Calu3 (cell line): ENCODE data around the gene RAP1GAP2. TPM values are rescaled to one million over a fixed set of nuclear protein-coding genes. Genes with fewer than 3 reads are reported as not detected.

ENCODE experiments used
- BruUV-seq: library from RNA; stranded (reverse); fragments of 400-500 nt; replicated peaks from 2 replicates; lab custom pipeline; 2021; lab: Mats Ljungman, UMichigan
- CTCF ChIA-PET: fragments of 300-600 bp; sonication (Branson Sonifier 250); formaldehyde crosslinking; loops from one replicate; lab custom pipeline; 2022; ENCODE audit warnings: antibody characterized with exemption; lab: Charles Lee
- DNase-seq: peaks from one replicate; pipeline ENCODE4 v3.0.0; 2022
- H3K27ac Mint-ChIP-seq: one replicate; pipeline ENCODE4 v1.8.0; 2022; ENCODE audit warnings: mixed read lengths; ENCODE audit not compliant: unreplicated experiment
- H3K27me3 Mint-ChIP-seq: one replicate; pipeline ENCODE4 v1.8.0; 2022; ENCODE audit warnings: mixed read lengths; ENCODE audit not compliant: unreplicated experiment
- H3K36me3 Mint-ChIP-seq: one replicate; pipeline ENCODE4 v1.8.0; 2022; ENCODE audit warnings: mild to moderate bottlenecking, moderate library complexity, mixed read lengths; ENCODE audit not compliant: insufficient read depth, unreplicated experiment
- H3K4me1 Mint-ChIP-seq: one replicate; pipeline ENCODE4 v1.8.0; 2022; ENCODE audit warnings: mild to moderate bottlenecking, low read depth, mixed read lengths; ENCODE audit not compliant: unreplicated experiment
- H3K4me3 Mint-ChIP-seq: one replicate; pipeline ENCODE4 v1.8.0; 2022; ENCODE audit warnings: mild to moderate bottlenecking, low read depth, moderate library complexity, mixed read lengths; ENCODE audit not compliant: unreplicated experiment
- H3K9me3 Mint-ChIP-seq: one replicate; pipeline ENCODE4 v1.8.0; 2022; ENCODE audit warnings: low read depth, mixed read lengths; ENCODE audit not compliant: unreplicated experiment
- intact Hi-C: fragments of 100-400 bp; cut with micrococcal nuclease; formaldehyde crosslinking; loops from one replicate; pipeline ENCODE4 v1.10.0; 2022; ENCODE audit not compliant: unreplicated experiment
- total RNA-seq: library from RNA; stranded (reverse); gene quantifications from 2 replicates; pipeline ENCODE4 v1.2.3, GENCODE V29; 2022
- TF ChIP-seq, protein P1 (sequence below): fragments of 200-600 bp; IDR thresholded peaks from one replicate; pipeline ENCODE4 v1.8.0; 2022; ENCODE audit warnings: antibody characterized with exemption; ENCODE audit not compliant: unreplicated experiment

Gene RAP1GAP2
- total RNA-seq, 1 experiment from 2014 or later: 38.4 TPM

DNA sequence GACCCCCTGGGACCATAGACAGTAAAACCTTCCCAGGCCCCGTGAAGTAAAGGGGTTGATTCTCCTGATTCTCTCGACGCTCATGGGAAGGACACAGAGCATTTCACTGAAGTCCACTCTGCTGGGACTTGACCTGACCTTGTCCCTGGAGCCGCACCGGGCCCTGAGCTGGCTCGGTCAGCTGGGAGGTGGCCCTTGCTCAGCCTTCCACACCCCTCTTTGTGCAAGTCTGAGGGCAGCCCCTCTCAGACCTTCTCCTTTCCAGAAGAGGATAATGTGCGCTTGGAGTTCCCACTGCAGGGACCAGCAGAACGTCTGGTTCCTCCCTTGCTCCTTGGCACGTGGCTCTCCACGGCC, 115.5 kb downstream of the RAP1GAP2 start:
- Mint-ChIP-seq H3K4me3 (no peak overlapping the region), H3K4me1 (no peaks in the 10 kb centered on the region), H3K36me3 (no peaks in the 10 kb centered on the region), H3K9me3 (no peaks in the 10 kb centered on the region), H3K27ac (no peak overlapping the region), H3K27me3 (no peaks in the 10 kb centered on the region)
- TF ChIP-seq, protein P1, sequence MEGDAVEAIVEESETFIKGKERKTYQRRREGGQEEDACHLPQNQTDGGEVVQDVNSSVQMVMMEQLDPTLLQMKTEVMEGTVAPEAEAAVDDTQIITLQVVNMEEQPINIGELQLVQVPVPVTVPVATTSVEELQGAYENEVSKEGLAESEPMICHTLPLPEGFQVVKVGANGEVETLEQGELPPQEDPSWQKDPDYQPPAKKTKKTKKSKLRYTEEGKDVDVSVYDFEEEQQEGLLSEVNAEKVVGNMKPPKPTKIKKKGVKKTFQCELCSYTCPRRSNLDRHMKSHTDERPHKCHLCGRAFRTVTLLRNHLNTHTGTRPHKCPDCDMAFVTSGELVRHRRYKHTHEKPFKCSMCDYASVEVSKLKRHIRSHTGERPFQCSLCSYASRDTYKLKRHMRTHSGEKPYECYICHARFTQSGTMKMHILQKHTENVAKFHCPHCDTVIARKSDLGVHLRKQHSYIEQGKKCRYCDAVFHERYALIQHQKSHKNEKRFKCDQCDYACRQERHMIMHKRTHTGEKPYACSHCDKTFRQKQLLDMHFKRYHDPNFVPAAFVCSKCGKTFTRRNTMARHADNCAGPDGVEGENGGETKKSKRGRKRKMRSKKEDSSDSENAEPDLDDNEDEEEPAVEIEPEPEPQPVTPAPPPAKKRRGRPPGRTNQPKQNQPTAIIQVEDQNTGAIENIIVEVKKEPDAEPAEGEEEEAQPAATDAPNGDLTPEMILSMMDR: no peak
- DNase-seq: no peak
- intact Hi-C loops: no loop called here
- no TSS peak for BruUV-seq
- CTCF ChIA-PET: interaction anchor here (0.7 kb wide), 1 partner anchor 19 kb away, joined by 3 read pairs; no protein-coding TSS in a partner anchor

DNA sequence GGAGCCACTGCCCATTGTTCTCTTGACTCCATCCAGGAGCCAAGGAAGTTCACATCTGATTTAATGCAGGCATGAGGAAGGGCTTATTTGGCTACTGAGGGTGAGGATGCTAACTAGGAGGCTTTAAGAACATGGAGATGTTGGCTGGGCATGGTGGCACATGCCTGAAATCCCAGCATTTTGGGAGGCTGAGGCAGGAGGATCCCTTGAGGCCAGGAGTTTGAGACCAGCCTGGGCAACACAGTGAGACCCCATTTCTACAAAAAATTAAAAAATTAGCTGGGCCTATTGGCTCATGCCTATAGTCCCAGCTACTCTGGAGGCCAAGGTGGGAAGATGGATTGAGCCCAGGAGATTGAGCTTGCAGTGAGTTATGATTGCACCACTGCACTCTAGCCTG, 116.5 kb downstream of the RAP1GAP2 start:
- no TSS peak for BruUV-seq
- Mint-ChIP-seq H3K4me1 (no peaks in the 10 kb centered on the region), H3K9me3 (no peaks in the 10 kb centered on the region), H3K4me3 (no peak overlapping the region), H3K27me3 (no peaks in the 10 kb centered on the region), H3K36me3 (no peaks in the 10 kb centered on the region), H3K27ac (no peak overlapping the region)
- CTCF ChIA-PET: no interaction called here
- TF ChIP-seq, protein P1: no peak
- intact Hi-C loops: no loop called here
- DNase-seq: no peak

DNA sequence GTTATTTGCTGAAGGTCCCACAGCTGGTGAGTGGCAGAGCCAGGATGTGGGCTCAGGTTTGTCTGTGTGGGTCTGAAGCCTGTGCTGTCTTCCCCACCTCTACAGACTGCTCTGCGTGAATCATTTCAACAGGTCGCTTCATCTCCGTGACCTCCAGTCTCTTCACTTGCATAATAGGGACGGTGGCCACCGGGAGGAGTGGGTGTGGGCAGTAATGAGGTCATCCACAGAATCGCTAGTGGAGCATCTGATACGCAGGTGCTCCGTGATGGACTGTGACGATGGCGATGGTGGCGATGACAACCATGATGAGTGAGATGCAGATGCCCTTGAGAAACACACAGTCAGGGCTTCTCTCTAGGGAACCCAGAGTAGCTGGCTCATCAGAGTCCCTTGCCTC, 120.2 kb downstream of the RAP1GAP2 start:
- no TSS peak for BruUV-seq
- Mint-ChIP-seq H3K36me3 (no peaks in the 10 kb centered on the region), H3K4me3 (no peak overlapping the region), H3K4me1 (no peaks in the 10 kb centered on the region), H3K9me3 (no peaks in the 10 kb centered on the region), H3K27ac (no peak overlapping the region), H3K27me3 (no peaks in the 10 kb centered on the region)
- CTCF ChIA-PET: no interaction called here
- TF ChIP-seq, protein P1: no peak
- no peak for DNase-seq
- intact Hi-C loops: no loop called here

DNA sequence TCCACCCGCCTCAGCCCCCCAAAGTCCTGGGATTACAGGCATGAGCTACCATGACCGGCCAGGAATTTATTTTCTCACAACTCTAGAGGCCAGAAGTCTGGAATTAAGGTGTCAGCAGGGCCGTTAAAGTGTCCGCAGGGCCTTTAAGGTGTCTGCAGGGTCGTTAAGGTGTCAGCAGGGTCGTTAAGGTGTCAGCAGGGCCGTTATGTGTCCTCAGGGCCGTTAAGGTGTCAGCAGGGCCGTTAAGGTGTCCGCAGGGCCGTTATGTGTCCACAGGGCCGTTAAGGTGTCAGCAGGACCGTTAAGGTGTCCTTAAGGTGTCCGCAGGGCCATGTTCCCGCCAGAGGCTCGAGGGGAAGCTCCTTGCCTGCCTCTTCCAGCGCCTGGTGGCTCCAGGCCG, 125.2 kb downstream of the RAP1GAP2 start:
- TF ChIP-seq, protein P1: no peak
- CTCF ChIA-PET: no interaction called here
- intact Hi-C loops: no loop called here
- Mint-ChIP-seq H3K4me3 (no peak overlapping the region), H3K4me1 (no peaks in the 10 kb centered on the region), H3K27ac (no peak overlapping the region), H3K27me3 (no peaks in the 10 kb centered on the region), H3K9me3 (no peaks in the 10 kb centered on the region), H3K36me3 (peaks cover 14% of the 10 kb centered on the region)
- BruUV-seq: no TSS peak
- DNase-seq: no peak
